Esophagus muscularis mucosa (tissue), 4 donors: ENCODE results near the gene TPX2. TPM values are rescaled to one million over a fixed set of nuclear protein-coding genes. Genes with fewer than 3 reads are reported as not detected.

Experiments
- DNase-seq: peaks from one replicate; pipeline ENCODE4 v3.0.0-alpha.2; 2017; ENCODE audit errors: extremely low spot score
- H3K27ac ChIP-seq, 4 donors: fragments of 200-600 bp; sonication (generic); replicated peaks in 1 of 4; 1 replicate in 3 of 4; 2 replicates in 1 of 4; pipeline ENCODE4 v1.5.1; 2016 to 2019; ENCODE audit warnings: mild to moderate bottlenecking in 1 of 4
- H3K27me3 ChIP-seq, 4 donors: fragments of 200-600 bp; sonication (generic); one replicate each; pipeline versions ENCODE4 v1.5.1 to v1.6.0; 2016 to 2019
- H3K36me3 ChIP-seq, 4 donors: fragments of 200-600 bp; sonication (generic); one replicate each; pipeline ENCODE4 v1.5.1; 2016 to 2019
- H3K4me1 ChIP-seq, 4 donors: fragments of 200-600 bp; sonication (generic); one replicate each; pipeline ENCODE4 v1.5.1; 2016 to 2019
- H3K4me3 ChIP-seq, 4 donors: fragments of 200-600 bp; sonication (generic); 1 replicate in 2 of 4; 2 replicates in 2 of 4; pipeline ENCODE4 v1.5.1; 2016 to 2019; ENCODE audit warnings: mild to moderate bottlenecking in 4 of 4, moderate library complexity in 1 of 4
- H3K9me3 ChIP-seq, 4 donors: fragments of 200-600 bp; sonication (generic); 1 replicate in 3 of 4; 2 replicates in 1 of 4; pipeline ENCODE4 v1.5.1; 2016 to 2019
- CTCF ChIP-seq, 3 experiments: fragments of 200-600 bp in 2 of 3; fragments of 450-650 bp in 1 of 3; sonication (generic) in 2 of 3; IDR thresholded peaks; one replicate each; pipeline ENCODE4 v1.5.1; 2017 to 2019; ENCODE audit warnings: antibody characterized with exemption in 3 of 3, mild to moderate bottlenecking in 2 of 3, moderate library complexity in 1 of 3
- EP300 ChIP-seq: sonication (generic); formaldehyde crosslinking; IDR thresholded peaks from one replicate; pipeline ENCODE4 v1.6.1; 2017; ENCODE audit warnings: antibody characterized with exemption
- POLR2A ChIP-seq: fragments of 450-650 bp; IDR thresholded peaks from one replicate; pipeline ENCODE4 v1.6.1; 2017; ENCODE audit warnings: antibody characterized with exemption, moderate library complexity, mild to moderate bottlenecking, low read depth
- POLR2AphosphoS5 ChIP-seq, 2 donors: sonication (generic); formaldehyde crosslinking; IDR thresholded peaks; one replicate each; pipeline ENCODE4 v1.6.1; 2017; ENCODE audit warnings: antibody characterized with exemption in 2 of 2
- WGBS: methylation state at CpG from one replicate; pipeline ENCODE4 v1.1.5; 2018; 5-methylcytosine and 5-hydroxymethylcytosine counted together
- intact Hi-C: fragments of 100-400 bp; cut with DNase I; formaldehyde crosslinking; loops from one replicate; pipeline ENCODE4 v1.15.1; 2023
- total RNA-seq, 4 donors: library from RNA; depleted of rRNA; stranded (reverse); fragments of >200 nt; gene quantifications; one replicate each; pipeline versions ENCODE4 v1.1.0 to v1.2.1, GENCODE V29; 2016

The TPX2 gene
- total RNA-seq, 4 donors from 2014 or later: under 0.01 to 1.1 (median 0.38) TPM

- H3K4me3 ChIP-seq: no peak overlapping the region
- peaks cover 76 to 96% (median 84%) of the 10 kb centered on the region in 4 donors for H3K4me1 ChIP-seq
- peak overlapping the region in 3 of 4 donors; percentile 45 to 49 (median 48) for H3K27ac ChIP-seq
- WGBS: 88% methylated on average over 4 of the region's 4 CpGs
- TF ChIP-seq POLR2A: no peak
- TF ChIP-seq POLR2AphosphoS5 (IDR thresholded peaks at IDR 0.05): no peak
- no peak for TF ChIP-seq EP300
- TF ChIP-seq CTCF (IDR thresholded peaks at IDR 0.05): no peak
- H3K27me3 ChIP-seq: no peaks in the 10 kb centered on the region
- H3K9me3 ChIP-seq: no peaks in the 10 kb centered on the region
- peaks cover 0 to 81% (median 36%) of the 10 kb centered on the region in 4 donors for H3K36me3 ChIP-seq
- intact Hi-C loops: loop anchor here (5.0 kb wide), 1 partner anchor 34 kb away; no protein-coding TSS in a partner anchor
- no peak for DNase-seq
These were observed 33.2 kb upstream of the TPX2 start for GRCh38 chr20:31705598-31706597.

- Histone ChIP-seq H3K27ac (peak overlapping the region in 2 of 4 donors; percentile 48 to 49), H3K4me1 (peaks cover 76 to 99% (median 84%) of the 10 kb centered on the region in 4 donors), H3K9me3 (no peaks in the 10 kb centered on the region), H3K27me3 (no peaks in the 10 kb centered on the region), H3K4me3 (no peak overlapping the region), H3K36me3 (peaks cover 0 to 81% (median 36%) of the 10 kb centered on the region in 4 donors)
- DNase-seq: no peak
- TF ChIP-seq POLR2A: no peak
- no peak for TF ChIP-seq EP300
- no peak for TF ChIP-seq CTCF (IDR thresholded peaks at IDR 0.05)
- no peak for TF ChIP-seq POLR2AphosphoS5 (IDR thresholded peaks at IDR 0.05)
- WGBS: 96% methylated on average over 2 of the region's 2 CpGs
- intact Hi-C loops: loop anchor here (5.0 kb wide), 1 partner anchor 34 kb away; no protein-coding TSS in a partner anchor
These were observed 32.4 kb upstream of the TPX2 start for GRCh38 chr20:31706607-31707257.

- intact Hi-C loops: loop anchor here (5.0 kb wide), 1 partner anchor 35 kb away; no protein-coding TSS in a partner anchor
- Histone ChIP-seq H3K27ac (peak overlapping the region in 1 of 4 donors; percentile 49), H3K36me3 (peaks cover 0 to 75% (median 36%) of the 10 kb centered on the region in 4 donors), H3K9me3 (no peaks in the 10 kb centered on the region), H3K4me3 (no peak overlapping the region), H3K4me1 (peaks cover 76 to 99% (median 84%) of the 10 kb centered on the region in 4 donors), H3K27me3 (no peaks in the 10 kb centered on the region)
- DNase-seq: no peak
- WGBS: 93% methylated on average over 5 of the region's 5 CpGs
- TF ChIP-seq POLR2A (no peak), EP300 (no peak)
These were observed 31.9 kb upstream of the TPX2 start for GRCh38 chr20:31707258-31707615.

GRCh38 chr20:31707994-31708735 lies 30.9 kb upstream of the TPX2 start:
- Histone ChIP-seq H3K4me1 (peaks cover 79 to 96% (median 90%) of the 10 kb centered on the region in 4 donors), H3K36me3 (peaks cover 0 to 66% (median 36%) of the 10 kb centered on the region in 4 donors), H3K4me3 (no peak overlapping the region), H3K9me3 (no peaks in the 10 kb centered on the region), H3K27ac (peak overlapping the region; percentile 41 to 93 (median 58)), H3K27me3 (no peaks in the 10 kb centered on the region)
- TF ChIP-seq POLR2AphosphoS5 (IDR thresholded peaks at IDR 0.05): peak; percentile 15 to 20
- no peak for TF ChIP-seq POLR2A
- intact Hi-C loops: loop anchor here (5.0 kb wide), 1 partner anchor 36 kb away; no protein-coding TSS in a partner anchor
- WGBS: 64% methylated on average over 2 of the region's 2 CpGs
- DNase-seq: no peak
